Tibial nerve (tissue), 4 donors: ENCODE results near the gene LRBA. TPM values are rescaled to one million over a fixed set of nuclear protein-coding genes. Genes with fewer than 3 reads are reported as not detected.
"Not testable (repeated sequence)": the region's sequence is repeated elsewhere in the genome, so short reads cannot be mapped to it uniquely, and the experiment has no call there.

ENCODE experiments used
- DNase-seq, 2 donors: peaks; one replicate each; pipeline ENCODE4 v3.0.0-alpha.2; 2019; ENCODE audit warnings: low spot score in 2 of 2
- H3K27ac ChIP-seq, 4 donors: fragments of 200-600 bp; sonication (generic) in 3 of 4; one replicate each; pipeline ENCODE4 v1.5.1; 2017 to 2019; ENCODE audit warnings: mild to moderate bottlenecking in 1 of 4
- H3K27me3 ChIP-seq, 2 donors: fragments of 200-600 bp; sonication (generic) in 1 of 2; one replicate each; pipeline versions ENCODE4 v1.5.1 to v1.6.0; 2017 to 2019
- H3K36me3 ChIP-seq, 3 donors: fragments of 200-600 bp; sonication (generic); one replicate each; pipeline ENCODE4 v1.5.1; 2018 to 2019
- H3K4me1 ChIP-seq, 4 donors: fragments of 200-600 bp; sonication (generic) in 3 of 4; one replicate each; pipeline ENCODE4 v1.5.1; 2017 to 2019
- H3K4me3 ChIP-seq, 4 donors: fragments of 200-600 bp; sonication (generic) in 3 of 4; one replicate each; pipeline ENCODE4 v1.5.1; 2017 to 2019; ENCODE audit warnings: mild to moderate bottlenecking in 1 of 4, moderate library complexity in 1 of 4
- H3K9me3 ChIP-seq, 4 donors: fragments of 200-600 bp; sonication (generic) in 3 of 4; one replicate each; pipeline ENCODE4 v1.5.1; 2017 to 2019
- EP300 ChIP-seq, 2 donors: sonication (generic); formaldehyde crosslinking; IDR thresholded peaks; one replicate each; pipeline ENCODE4 v1.6.1; 2017; ENCODE audit warnings: antibody characterized with exemption in 2 of 2, mild to moderate bottlenecking in 1 of 2
- POLR2A ChIP-seq, 2 donors: fragments of 450-650 bp; IDR thresholded peaks; one replicate each; pipeline ENCODE4 v1.6.1; 2017; ENCODE audit warnings: antibody characterized with exemption in 2 of 2, mild to moderate bottlenecking in 2 of 2, moderate library complexity in 2 of 2
- WGBS, 2 donors: methylation state at CpG; one replicate each; pipeline ENCODE4 v1.1.5; 2018; 5-methylcytosine and 5-hydroxymethylcytosine counted together
- total RNA-seq, 4 donors: library from RNA; depleted of rRNA; stranded (reverse); fragments of >200 nt; gene quantifications; one replicate each; pipeline ENCODE4 v1.1.0, GENCODE V29; 2016
- TF ChIP-seq, protein P1 (sequence below), 5 experiments: fragments of 200-600 bp in 3 of 5; fragments of 450-650 bp in 2 of 5; sonication (generic) in 3 of 5; IDR thresholded peaks; one replicate each; pipeline ENCODE4 v1.5.1; 2016 to 2019; ENCODE audit warnings: antibody characterized with exemption in 5 of 5, mild to moderate bottlenecking in 3 of 5, moderate library complexity in 2 of 5

The LRBA gene
- total RNA-seq, 4 donors from 2014 or later: 35.4 to 43.1 (median 38.0) TPM

- Histone ChIP-seq H3K9me3 (no peaks in the 10 kb centered on the region), H3K36me3 (no peaks in the 10 kb centered on the region), H3K27me3 (no peaks in the 10 kb centered on the region), H3K27ac (no peak overlapping the region), H3K4me3 (no peak overlapping the region), H3K4me1 (no peaks in the 10 kb centered on the region)
- DNase-seq: no peak
- TF ChIP-seq POLR2A (IDR thresholded peaks at IDR 0.05): no peak
- TF ChIP-seq EP300 (IDR thresholded peaks at IDR 0.05): no peak
- TF ChIP-seq, protein P1, sequence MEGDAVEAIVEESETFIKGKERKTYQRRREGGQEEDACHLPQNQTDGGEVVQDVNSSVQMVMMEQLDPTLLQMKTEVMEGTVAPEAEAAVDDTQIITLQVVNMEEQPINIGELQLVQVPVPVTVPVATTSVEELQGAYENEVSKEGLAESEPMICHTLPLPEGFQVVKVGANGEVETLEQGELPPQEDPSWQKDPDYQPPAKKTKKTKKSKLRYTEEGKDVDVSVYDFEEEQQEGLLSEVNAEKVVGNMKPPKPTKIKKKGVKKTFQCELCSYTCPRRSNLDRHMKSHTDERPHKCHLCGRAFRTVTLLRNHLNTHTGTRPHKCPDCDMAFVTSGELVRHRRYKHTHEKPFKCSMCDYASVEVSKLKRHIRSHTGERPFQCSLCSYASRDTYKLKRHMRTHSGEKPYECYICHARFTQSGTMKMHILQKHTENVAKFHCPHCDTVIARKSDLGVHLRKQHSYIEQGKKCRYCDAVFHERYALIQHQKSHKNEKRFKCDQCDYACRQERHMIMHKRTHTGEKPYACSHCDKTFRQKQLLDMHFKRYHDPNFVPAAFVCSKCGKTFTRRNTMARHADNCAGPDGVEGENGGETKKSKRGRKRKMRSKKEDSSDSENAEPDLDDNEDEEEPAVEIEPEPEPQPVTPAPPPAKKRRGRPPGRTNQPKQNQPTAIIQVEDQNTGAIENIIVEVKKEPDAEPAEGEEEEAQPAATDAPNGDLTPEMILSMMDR (IDR thresholded peaks at IDR 0.05): no peak
Measured at GRCh38 chr4:150750824-150751223, 264.3 kb downstream of the LRBA start.

- Histone ChIP-seq H3K4me1 (no peaks in the 10 kb centered on the region), H3K27ac (no peak overlapping the region), H3K27me3 (no peaks in the 10 kb centered on the region), H3K9me3 (peaks cover 0 to under 1% (median 0%) of the 10 kb centered on the region in 4 donors), H3K4me3 (no peak overlapping the region), H3K36me3 (no peaks in the 10 kb centered on the region)
- TF ChIP-seq, protein P1 (IDR thresholded peaks at IDR 0.05): no peak
- TF ChIP-seq POLR2A (IDR thresholded peaks at IDR 0.05) (no peak), EP300 (IDR thresholded peaks at IDR 0.05) (no peak)
- no peak for DNase-seq
- WGBS, 2 donors: 80 to 82% methylated on average over 4 of the region's 4 CpGs
Measured at GRCh38 chr4:150746156-150746555, 268.9 kb downstream of the LRBA start.

- Histone ChIP-seq H3K4me3 (no peak overlapping the region), H3K27ac (no peak overlapping the region), H3K9me3 (peaks cover 0 to 14% (median 3%) of the 10 kb centered on the region in 4 donors), H3K27me3 (no peaks in the 10 kb centered on the region), H3K36me3 (no peaks in the 10 kb centered on the region), H3K4me1 (no peaks in the 10 kb centered on the region)
- DNase-seq: no peak
- TF ChIP-seq POLR2A (IDR thresholded peaks at IDR 0.05) (no peak), EP300 (IDR thresholded peaks at IDR 0.05) (no peak)
- TF ChIP-seq, protein P1 (IDR thresholded peaks at IDR 0.05): no peak
- WGBS, 2 donors: 62 to 86% methylated on average over 2 of the region's 2 CpGs
Measured at GRCh38 chr4:150744570-150744969, 270.5 kb downstream of the LRBA start.

DNA sequence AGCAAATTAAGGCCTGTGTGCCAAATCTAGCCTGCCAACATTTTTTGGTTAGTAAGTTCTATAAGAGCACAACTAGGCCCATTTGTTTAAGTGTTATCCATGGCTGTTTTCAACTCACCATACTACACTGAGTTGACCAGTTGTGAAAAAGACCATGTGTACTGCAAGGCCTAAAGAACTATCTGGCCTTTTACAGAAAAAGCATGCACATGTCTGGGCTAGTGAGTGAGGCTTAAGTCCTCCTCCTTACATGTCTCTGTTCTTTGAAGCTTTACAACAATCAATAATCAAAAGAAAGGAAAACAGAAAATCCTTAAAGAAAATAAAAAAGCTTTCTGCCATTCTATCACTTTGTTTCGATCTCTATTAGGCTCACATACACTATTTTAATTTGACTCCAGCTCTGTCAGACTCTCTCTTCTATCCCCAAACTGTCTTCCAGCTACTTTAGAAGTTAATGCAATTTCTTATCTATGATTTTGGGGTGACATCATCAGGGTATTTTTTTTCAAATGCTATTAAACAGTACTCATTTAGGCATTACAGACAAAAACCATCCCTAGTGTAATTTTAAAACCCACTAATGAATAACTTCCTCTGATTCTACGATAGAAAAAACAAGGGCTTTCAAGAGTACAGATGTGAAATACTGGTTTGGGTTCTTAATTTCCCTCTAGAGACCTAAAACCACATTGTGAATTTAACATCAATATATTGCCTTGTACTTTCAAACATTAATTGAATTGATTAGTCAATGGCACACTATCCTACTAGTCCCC lies 271.3 kb downstream of the LRBA start:
- no peak for DNase-seq
- WGBS, 2 donors: 63 to 70% methylated on average over 2 of the region's 2 CpGs
- TF ChIP-seq, protein P1 (IDR thresholded peaks at IDR 0.05): no peak
- TF ChIP-seq POLR2A (IDR thresholded peaks at IDR 0.05) (no peak), EP300 (IDR thresholded peaks at IDR 0.05) (no peak)
- H3K36me3 ChIP-seq: no peaks in the 10 kb centered on the region
- no peak overlapping the region for H3K4me3 ChIP-seq
- H3K9me3 ChIP-seq: peaks cover 0 to 15% (median 3%) of the 10 kb centered on the region in 4 donors
- H3K27me3 ChIP-seq: no peaks in the 10 kb centered on the region
- no peak overlapping the region for H3K27ac ChIP-seq
- H3K4me1 ChIP-seq: no peaks in the 10 kb centered on the region

DNA sequence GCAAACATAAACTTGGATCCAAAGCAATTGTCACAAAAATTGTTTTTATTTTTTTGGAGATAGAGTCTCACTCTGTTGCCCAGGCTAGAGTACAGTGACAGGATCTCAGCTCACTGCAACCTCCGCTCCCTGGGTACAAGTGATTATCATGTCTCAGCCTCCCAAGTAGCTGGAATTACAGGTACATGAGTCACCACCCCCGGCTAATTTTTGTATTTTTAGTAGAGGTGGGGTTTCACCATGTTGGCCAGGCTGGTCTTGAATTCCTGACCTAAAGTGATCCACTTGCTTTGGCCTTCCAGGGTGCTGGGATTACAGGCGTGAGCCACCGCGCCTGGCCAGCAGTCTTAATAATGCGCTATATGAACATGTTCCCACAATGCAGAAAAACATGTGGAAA lies 272.2 kb downstream of the LRBA start:
- H3K27ac ChIP-seq, DNase-seq, H3K27me3 ChIP-seq, H3K4me3 ChIP-seq, H3K4me1 ChIP-seq, H3K36me3 ChIP-seq: not testable (repeated sequence)
- 75 to 79% methylated on average over 6 of the region's 6 CpGs for WGBS, 2 donors
- H3K9me3 ChIP-seq: peaks cover 0 to 15% (median 3%) of the 10 kb centered on the region in 4 donors
